ENCODE results near the gene ECI1.

Gene ECI1

GRCh38 chr16:2200313-2200712, 51.1 kb downstream of the ECI1 start:
- DNase-seq (ENCODE audit: low read depth, low spot score): no peak
- H3K4me3 ChIP-seq (ENCODE audit: low read depth, low read length): no peak overlapping the region
- TF ChIP-seq, protein P1, sequence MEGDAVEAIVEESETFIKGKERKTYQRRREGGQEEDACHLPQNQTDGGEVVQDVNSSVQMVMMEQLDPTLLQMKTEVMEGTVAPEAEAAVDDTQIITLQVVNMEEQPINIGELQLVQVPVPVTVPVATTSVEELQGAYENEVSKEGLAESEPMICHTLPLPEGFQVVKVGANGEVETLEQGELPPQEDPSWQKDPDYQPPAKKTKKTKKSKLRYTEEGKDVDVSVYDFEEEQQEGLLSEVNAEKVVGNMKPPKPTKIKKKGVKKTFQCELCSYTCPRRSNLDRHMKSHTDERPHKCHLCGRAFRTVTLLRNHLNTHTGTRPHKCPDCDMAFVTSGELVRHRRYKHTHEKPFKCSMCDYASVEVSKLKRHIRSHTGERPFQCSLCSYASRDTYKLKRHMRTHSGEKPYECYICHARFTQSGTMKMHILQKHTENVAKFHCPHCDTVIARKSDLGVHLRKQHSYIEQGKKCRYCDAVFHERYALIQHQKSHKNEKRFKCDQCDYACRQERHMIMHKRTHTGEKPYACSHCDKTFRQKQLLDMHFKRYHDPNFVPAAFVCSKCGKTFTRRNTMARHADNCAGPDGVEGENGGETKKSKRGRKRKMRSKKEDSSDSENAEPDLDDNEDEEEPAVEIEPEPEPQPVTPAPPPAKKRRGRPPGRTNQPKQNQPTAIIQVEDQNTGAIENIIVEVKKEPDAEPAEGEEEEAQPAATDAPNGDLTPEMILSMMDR (IDR thresholded peaks at IDR 0.05; ENCODE audit: low read depth, low read length): no peak
- in situ Hi-C loops (cut with HindIII; ENCODE audit: low sequenced_read_pairs): no loop called here

GRCh38 chr16:2199621-2200139, 51.7 kb downstream of the ECI1 start:
- in situ Hi-C loops (cut with HindIII; ENCODE audit: low sequenced_read_pairs): no loop called here
- TF ChIP-seq, protein P1 (IDR thresholded peaks at IDR 0.05; ENCODE audit: low read depth, low read length): no peak
- no peak overlapping the region for H3K4me3 ChIP-seq (ENCODE audit: low read depth, low read length)
- no peak for DNase-seq (ENCODE audit: low read depth, low spot score)

GRCh38 chr16:2199095-2199494, 52.3 kb downstream of the ECI1 start:
- in situ Hi-C loops (cut with HindIII; ENCODE audit: low sequenced_read_pairs): no loop called here
- TF ChIP-seq, protein P1 (IDR thresholded peaks at IDR 0.05; ENCODE audit: low read depth, low read length): no peak
- no peak overlapping the region for H3K4me3 ChIP-seq (ENCODE audit: low read depth, low read length)
- DNase-seq (ENCODE audit: low read depth, low spot score): no peak

- TF ChIP-seq, protein P1 (IDR thresholded peaks at IDR 0.05; ENCODE audit: low read depth, low read length): no peak
- in situ Hi-C loops (cut with HindIII; ENCODE audit: low sequenced_read_pairs): no loop called here
- H3K4me3 ChIP-seq (ENCODE audit: low read depth, low read length): no peak overlapping the region
- DNase-seq (ENCODE audit: low read depth, low spot score): no peak
Measured at GRCh38 chr16:2198283-2198682, 53.1 kb downstream of the ECI1 start.

DNA sequence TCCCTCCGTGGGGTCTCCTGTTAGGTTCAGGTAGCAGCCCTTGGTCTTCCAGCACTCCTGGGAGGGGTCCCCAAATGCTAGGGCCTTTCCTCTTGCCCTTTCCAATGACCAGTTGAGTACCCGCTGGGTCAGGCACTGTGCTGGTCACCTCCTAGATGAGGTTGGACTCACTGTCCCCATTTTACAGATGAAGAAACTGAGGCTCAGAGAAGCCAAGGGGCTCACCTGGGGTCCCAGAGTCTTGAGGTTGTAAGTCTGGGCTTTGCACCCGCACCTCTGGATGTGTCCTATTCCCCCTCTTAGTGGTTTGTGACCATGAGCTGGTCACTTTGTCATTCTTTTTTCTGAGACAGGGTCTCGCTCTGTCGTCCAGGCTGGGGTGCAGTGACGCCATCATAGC, 53.6 kb downstream of the ECI1 start:
- in situ Hi-C loops (cut with HindIII; ENCODE audit: low sequenced_read_pairs): no loop called here
- no peak for DNase-seq (ENCODE audit: low read depth, low spot score)
- TF ChIP-seq, protein P1 (IDR thresholded peaks at IDR 0.05; ENCODE audit: low read depth, low read length): no peak
- no peak overlapping the region for H3K4me3 ChIP-seq (ENCODE audit: low read depth, low read length)

DNA sequence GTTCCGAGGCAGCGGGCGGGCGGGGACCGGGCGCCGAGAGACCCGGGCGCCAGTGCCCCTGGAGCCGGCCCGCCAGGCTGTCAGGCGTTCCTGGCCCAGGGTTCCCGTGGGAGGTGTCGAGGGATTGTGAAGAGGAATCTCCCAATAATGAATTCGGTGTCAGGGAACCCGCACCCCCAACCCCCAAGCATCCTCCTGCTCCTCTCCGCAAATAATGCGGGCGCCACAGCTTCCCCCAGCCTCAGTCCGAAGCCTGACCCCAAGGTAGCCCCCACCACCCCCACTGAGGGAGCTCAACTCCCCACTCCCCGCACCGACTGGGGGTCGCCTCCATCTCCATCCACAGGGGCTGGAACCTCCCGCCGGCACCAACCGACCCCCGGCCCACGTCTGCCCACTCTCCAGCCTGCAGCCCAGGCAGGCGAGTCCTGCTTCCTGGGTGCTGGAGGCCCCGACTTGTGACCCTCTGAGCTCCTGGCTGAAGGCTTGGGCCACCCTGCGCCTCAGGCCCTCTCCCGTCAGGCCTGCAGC, 54.3 kb downstream of the ECI1 start:
- TF ChIP-seq, protein P1 (IDR thresholded peaks at IDR 0.05; ENCODE audit: low read depth, low read length): no peak
- H3K4me3 ChIP-seq (ENCODE audit: low read depth, low read length): no peak overlapping the region
- in situ Hi-C loops (cut with HindIII; ENCODE audit: low sequenced_read_pairs): no loop called here
- DNase-seq (ENCODE audit: low read depth, low spot score): no peak

All from astrocyte of the spinal cord (primary cell).